Measurements from ENCODE around the gene VASH1.

DNA sequence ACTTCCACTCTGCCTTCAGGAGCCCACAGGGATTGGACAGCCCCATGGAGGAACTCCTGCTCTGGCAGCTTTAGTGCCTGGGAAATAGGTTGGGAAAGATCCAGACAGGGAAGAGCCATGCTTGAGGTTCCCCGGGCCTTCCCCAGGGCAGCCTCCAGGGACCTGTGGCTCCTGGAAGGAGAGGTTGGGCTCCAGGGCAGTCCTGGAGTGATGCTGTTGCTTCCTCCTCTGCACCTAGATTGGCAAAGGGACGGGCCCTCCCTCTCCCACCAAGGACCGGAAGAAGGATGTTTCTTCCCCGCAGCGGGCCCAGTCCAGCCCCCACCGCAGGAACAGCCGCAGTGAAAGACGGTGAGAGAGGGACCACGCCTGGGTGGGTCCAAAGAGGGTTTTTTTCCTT, 16.5 kb downstream of the VASH1 start:
- TF ChIP-seq, protein P1, sequence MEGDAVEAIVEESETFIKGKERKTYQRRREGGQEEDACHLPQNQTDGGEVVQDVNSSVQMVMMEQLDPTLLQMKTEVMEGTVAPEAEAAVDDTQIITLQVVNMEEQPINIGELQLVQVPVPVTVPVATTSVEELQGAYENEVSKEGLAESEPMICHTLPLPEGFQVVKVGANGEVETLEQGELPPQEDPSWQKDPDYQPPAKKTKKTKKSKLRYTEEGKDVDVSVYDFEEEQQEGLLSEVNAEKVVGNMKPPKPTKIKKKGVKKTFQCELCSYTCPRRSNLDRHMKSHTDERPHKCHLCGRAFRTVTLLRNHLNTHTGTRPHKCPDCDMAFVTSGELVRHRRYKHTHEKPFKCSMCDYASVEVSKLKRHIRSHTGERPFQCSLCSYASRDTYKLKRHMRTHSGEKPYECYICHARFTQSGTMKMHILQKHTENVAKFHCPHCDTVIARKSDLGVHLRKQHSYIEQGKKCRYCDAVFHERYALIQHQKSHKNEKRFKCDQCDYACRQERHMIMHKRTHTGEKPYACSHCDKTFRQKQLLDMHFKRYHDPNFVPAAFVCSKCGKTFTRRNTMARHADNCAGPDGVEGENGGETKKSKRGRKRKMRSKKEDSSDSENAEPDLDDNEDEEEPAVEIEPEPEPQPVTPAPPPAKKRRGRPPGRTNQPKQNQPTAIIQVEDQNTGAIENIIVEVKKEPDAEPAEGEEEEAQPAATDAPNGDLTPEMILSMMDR (conservative IDR thresholded peaks at IDR 0.05): no peak
- no peak for TF ChIP-seq ZFX (IDR thresholded peaks at IDR 0.05)
